GM18873 (cell line): ENCODE data around the gene SLC30A10.
"Not testable (repeated sequence)": the region's sequence is repeated elsewhere in the genome, so short reads cannot be mapped to it uniquely, and the experiment has no call there.

Experiments
- ATAC-seq: cut with Tn5 transposase; IDR thresholded peaks from one replicate; pipeline ENCODE4 v1.9.1; 2021; ENCODE audit warnings: mild to moderate bottlenecking, moderate library complexity, moderate number of reproducible peaks; ENCODE audit not compliant: unreplicated experiment, low FRiP score

The SLC30A10 gene

GRCh38 chr1:219931033-219931432, 2.7 kb upstream of the SLC30A10 start:
- ATAC-seq, result no peak

GRCh38 chr1:219928791-219929118, 398 bp upstream of the SLC30A10 start:
- ATAC-seq, result no peak

- no peak for ATAC-seq
These were observed 930 bp downstream of the SLC30A10 start for GRCh38 chr1:219927298-219927955.

- no peak for ATAC-seq
These were observed 1.9 kb downstream of the SLC30A10 start for GRCh38 chr1:219926363-219926998.

- ATAC-seq, result no peak
These were observed 4.0 kb downstream of the SLC30A10 start for GRCh38 chr1:219924342-219924741.

GRCh38 chr1:219917851-219918466, 10.4 kb downstream of the SLC30A10 start:
- no peak for ATAC-seq

GRCh38 chr1:219917281-219917680, 11.1 kb downstream of the SLC30A10 start:
- ATAC-seq, result no peak

- ATAC-seq, result no peak
These were observed 12.1 kb downstream of the SLC30A10 start for GRCh38 chr1:219916257-219916656.

GRCh38 chr1:219913005-219913770, 15.2 kb downstream of the SLC30A10 start:
- no peak for ATAC-seq

GRCh38 chr1:219910716-219911115, 17.6 kb downstream of the SLC30A10 start:
- no peak for ATAC-seq

GRCh38 chr1:219909476-219909875, 18.9 kb downstream of the SLC30A10 start:
- no peak for ATAC-seq

- no peak for ATAC-seq
These were observed 20.2 kb downstream of the SLC30A10 start for GRCh38 chr1:219908170-219908569.

- ATAC-seq, result no peak
These were observed 20.6 kb downstream of the SLC30A10 start for GRCh38 chr1:219907772-219908070.

- ATAC-seq, result no peak
These were observed 21.2 kb downstream of the SLC30A10 start for GRCh38 chr1:219906924-219907771.

GRCh38 chr1:219906565-219906923, 21.8 kb downstream of the SLC30A10 start:
- not testable (repeated sequence) for ATAC-seq

GRCh38 chr1:219905524-219905923, 22.8 kb downstream of the SLC30A10 start:
- ATAC-seq, result no peak

GRCh38 chr1:219904934-219905333, 23.4 kb downstream of the SLC30A10 start:
- ATAC-seq, result no peak

- no peak for ATAC-seq
These were observed 24.9 kb downstream of the SLC30A10 start for GRCh38 chr1:219903353-219903871.

GRCh38 chr1:219902951-219903350, 25.4 kb downstream of the SLC30A10 start:
- no peak for ATAC-seq

- ATAC-seq, result no peak
These were observed 27.5 kb downstream of the SLC30A10 start for GRCh38 chr1:219900882-219901281.
